Mesodermal cell (in vitro differentiated cells): Measurements from ENCODE around the gene FAM209B. TPM values are rescaled to one million over a fixed set of nuclear protein-coding genes. Genes with fewer than 3 reads are reported as not detected.
A peak's percentile ranks its signal among the peaks of the same experiment; 100 is the strongest.
"Not testable (repeated sequence)": the region's sequence is repeated elsewhere in the genome, so short reads cannot be mapped to it uniquely, and the experiment has no call there.

Experiments
- H3K27ac ChIP-seq: 2 replicates; pipeline ENCODE4 v1.7.0; 2013; ENCODE audit warnings: mild to moderate bottlenecking, low read depth, low read length, moderate library complexity; ENCODE audit not compliant: severe bottlenecking
- H3K36me3 ChIP-seq: 2 replicates; pipeline ENCODE4 v1.7.1; 2013; ENCODE audit warnings: mild to moderate bottlenecking, low read length, moderate library complexity; ENCODE audit not compliant: control insufficient read depth, insufficient read depth
- H3K4me1 ChIP-seq: one replicate; pipeline ENCODE4 v1.7.1; 2013; ENCODE audit warnings: mild to moderate bottlenecking, low read length; ENCODE audit not compliant: insufficient read depth, control insufficient read depth, poor library complexity, severe bottlenecking
- H3K4me3 ChIP-seq: 2 replicates; pipeline ENCODE4 v1.7.0; 2013; ENCODE audit warnings: low read length, control low read depth, mild to moderate bottlenecking; ENCODE audit not compliant: insufficient read depth, poor library complexity, severe bottlenecking; ENCODE audit errors: extremely low read depth
- H3K9me3 ChIP-seq: 2 replicates; pipeline ENCODE4 v1.7.1; 2013; ENCODE audit warnings: mild to moderate bottlenecking, low read length, moderate library complexity; ENCODE audit not compliant: control insufficient read depth
- WGBS, 2 experiments: methylation state at CpG; one replicate each; pipeline ENCODE4 v1.1.5; 2013; ENCODE audit warnings: missing lambda C conversion rate in 2 of 2; ENCODE audit not compliant: insufficient coverage in 2 of 2; 5-methylcytosine and 5-hydroxymethylcytosine counted together
- polyA plus RNA-seq, 2 experiments: library from polyadenylated mRNA; stranded (reverse); fragments of 50-300 nt; gene quantifications; one replicate each; pipeline ENCODE4 v1.2.3, GENCODE V29; 2013

The FAM209B gene
- polyA plus RNA-seq (2013, experiment 1 of 2) = 0.81 TPM
- polyA plus RNA-seq (2013, experiment 2 of 2) = 0.66 TPM

DNA sequence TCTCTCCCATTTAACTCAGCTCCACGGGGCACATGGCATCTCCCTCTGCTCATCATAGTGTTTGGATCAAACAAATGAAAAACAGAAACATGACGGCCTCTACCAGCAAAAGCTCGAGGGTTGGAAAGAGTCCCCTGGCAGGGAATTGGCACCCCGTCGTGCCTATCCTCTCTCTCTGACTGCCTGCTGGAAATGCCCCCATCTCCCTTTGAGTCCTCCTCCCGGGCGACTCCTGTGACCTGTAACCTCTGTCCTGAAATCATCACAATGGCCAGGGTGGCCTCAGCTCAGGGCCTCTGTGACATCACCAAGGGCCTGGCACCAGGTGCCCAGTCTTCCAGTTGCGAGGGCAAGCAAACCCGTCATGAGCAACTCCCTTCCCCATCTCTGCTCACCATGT lies at the start of gene FAM209B:
Gene FAM209B (plus strand): TSS at position 301 of the 400 bp plus-strand sequence. CDS start 96 bp downstream, at position 397.
- not testable (repeated sequence) for H3K36me3 ChIP-seq, H3K27ac ChIP-seq, H3K9me3 ChIP-seq, H3K4me1 ChIP-seq, H3K4me3 ChIP-seq
- 92% methylated on average over 5 to 7 of the region's 9 CpGs for whole genome bisulfite sequencing, 2 experiments

DNA sequence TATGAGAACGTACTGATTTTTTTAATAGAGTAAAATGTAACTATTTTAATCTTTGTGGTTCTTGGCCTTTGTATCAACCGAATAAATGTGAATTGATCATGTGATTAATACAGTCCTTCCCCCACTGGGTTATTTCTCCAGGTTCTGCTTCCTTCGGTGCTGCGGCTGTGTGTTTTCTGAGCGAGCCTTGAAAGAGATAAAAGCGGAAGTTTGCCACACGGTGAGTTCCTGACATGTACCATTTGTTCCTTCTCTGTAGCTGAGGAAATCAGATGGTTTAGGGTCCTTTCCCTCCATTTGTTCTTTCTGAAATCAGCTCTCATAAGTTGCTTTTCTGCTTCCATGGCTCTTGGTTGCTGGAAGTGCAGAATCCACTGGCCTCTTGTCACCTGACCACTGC lies 49.1 kb upstream of the FAM209B start:
- H3K9me3 ChIP-seq = no peaks in the 10 kb centered on the region
- H3K4me3 ChIP-seq = no peak overlapping the region
- peaks cover 73% of the 10 kb centered on the region for H3K36me3 ChIP-seq
- WGBS, 2 experiments = 86 to 92% methylated on average over 5 of the region's 7 CpGs
- H3K27ac ChIP-seq = no peak overlapping the region
- H3K4me1 ChIP-seq = no peaks in the 10 kb centered on the region

DNA sequence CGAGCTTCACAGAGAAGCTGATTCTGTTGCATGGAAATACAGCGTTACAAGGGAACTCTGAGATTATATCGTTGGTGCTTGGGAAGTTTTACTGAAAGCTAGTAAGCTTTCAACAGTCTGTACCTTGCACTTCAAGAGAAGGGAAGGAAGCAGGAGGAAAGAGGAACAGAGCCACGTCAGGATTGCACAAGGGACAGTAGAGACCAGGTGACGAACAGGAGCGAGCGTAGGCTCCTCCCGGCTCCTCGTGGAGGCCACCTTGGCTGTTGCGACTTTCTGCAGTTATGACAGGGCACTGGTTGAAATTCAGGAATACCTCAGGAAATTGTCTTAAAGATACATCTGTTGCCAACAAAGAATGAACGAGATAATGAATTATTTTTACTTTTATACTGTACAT lies 45.8 kb upstream of the FAM209B start:
- H3K4me1 ChIP-seq = no peaks in the 10 kb centered on the region
- no peak overlapping the region for H3K27ac ChIP-seq
- H3K36me3 ChIP-seq = peaks cover 68% of the 10 kb centered on the region
- no peak overlapping the region for H3K4me3 ChIP-seq
- WGBS, 2 experiments = 96 to 98% methylated on average over 9 of the region's 11 CpGs
- no peaks in the 10 kb centered on the region for H3K9me3 ChIP-seq

DNA sequence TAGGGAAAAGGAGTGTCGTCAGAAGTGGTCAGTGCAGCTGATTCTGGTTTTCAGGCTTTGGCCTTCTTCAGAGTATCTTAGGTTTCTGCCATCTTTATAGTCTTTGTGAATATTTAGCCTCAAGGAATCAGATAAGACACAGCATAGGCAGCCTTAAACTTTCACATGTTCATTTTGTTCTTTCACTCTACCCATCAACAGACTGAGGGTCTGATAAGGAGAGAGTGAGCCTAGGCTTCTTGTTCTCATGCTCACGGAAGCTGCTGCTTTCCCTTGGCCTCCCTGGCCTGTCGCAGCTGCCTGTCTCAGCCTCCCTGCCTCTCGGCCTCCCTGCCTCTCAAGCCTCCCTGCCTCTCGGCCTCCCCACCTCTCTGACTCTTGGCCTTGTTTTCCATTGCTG lies 44.5 kb upstream of the FAM209B start:
- no peak overlapping the region for H3K4me3 ChIP-seq
- 100% methylated on average over 4 of the region's 5 CpGs for WGBS, 2 experiments
- no peak overlapping the region for H3K27ac ChIP-seq
- no peaks in the 10 kb centered on the region for H3K4me1 ChIP-seq
- peaks cover 62% of the 10 kb centered on the region for H3K36me3 ChIP-seq
- no peaks in the 10 kb centered on the region for H3K9me3 ChIP-seq

GRCh38 chr20:56501116-56501515 lies 31.9 kb upstream of the FAM209B start:
- Histone ChIP-seq H3K36me3 (peaks cover 42% of the 10 kb centered on the region), H3K9me3 (no peaks in the 10 kb centered on the region), H3K27ac (no peak overlapping the region), H3K4me1 (peaks cover 7% of the 10 kb centered on the region), H3K4me3 (no peak overlapping the region)
- no CpG with 5 or more reads among the region's 1 CpG for WGBS, 2 experiments

- peaks cover 7% of the 10 kb centered on the region for H3K4me1 ChIP-seq
- H3K4me3 ChIP-seq = no peak overlapping the region
- no peaks in the 10 kb centered on the region for H3K9me3 ChIP-seq
- WGBS, 2 experiments = 89 to 98% methylated on average over 4 to 6 of the region's 8 CpGs
- peaks cover 23% of the 10 kb centered on the region for H3K36me3 ChIP-seq
- H3K27ac ChIP-seq = no peak overlapping the region
Observed at GRCh38 chr20:56503916-56504315, 29.1 kb upstream of the FAM209B start.

DNA sequence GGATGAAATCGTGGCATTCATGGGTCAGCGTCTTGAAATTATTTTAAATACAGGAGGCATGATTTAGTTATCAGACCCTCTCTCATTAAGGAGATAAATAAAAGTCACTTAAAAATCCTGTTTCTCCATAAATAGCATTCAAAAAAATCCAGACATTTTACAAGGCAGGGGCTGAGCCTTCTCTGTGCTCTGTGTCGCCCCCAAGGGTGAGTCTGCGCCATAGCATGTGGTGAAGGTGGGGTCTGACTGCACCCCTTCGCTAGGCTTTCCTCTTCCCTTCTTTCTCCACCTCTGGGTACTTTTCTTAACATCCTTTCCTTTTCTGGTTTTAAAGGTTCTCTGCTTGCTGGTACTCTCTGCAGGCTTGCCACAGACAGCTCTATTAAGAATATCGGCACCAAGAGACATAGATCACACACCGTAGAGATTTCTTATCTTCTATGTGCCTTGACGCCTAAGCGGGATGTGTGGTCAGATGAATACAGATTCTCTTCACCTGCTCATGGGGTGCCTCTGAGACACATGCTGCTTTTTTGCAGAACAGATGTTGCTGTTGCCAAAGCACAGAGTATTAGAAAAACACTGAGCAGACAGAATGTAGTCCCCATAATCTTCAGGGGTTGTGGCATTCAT lies 28.6 kb upstream of the FAM209B start:
- H3K9me3 ChIP-seq = no peaks in the 10 kb centered on the region
- peaks cover 22% of the 10 kb centered on the region for H3K36me3 ChIP-seq
- H3K4me1 ChIP-seq = peaks cover 7% of the 10 kb centered on the region
- H3K4me3 ChIP-seq = no peak overlapping the region
- H3K27ac ChIP-seq = no peak overlapping the region
- WGBS, 2 experiments = 81 to 100% methylated on average over 5 to 6 of the region's 9 CpGs

DNA sequence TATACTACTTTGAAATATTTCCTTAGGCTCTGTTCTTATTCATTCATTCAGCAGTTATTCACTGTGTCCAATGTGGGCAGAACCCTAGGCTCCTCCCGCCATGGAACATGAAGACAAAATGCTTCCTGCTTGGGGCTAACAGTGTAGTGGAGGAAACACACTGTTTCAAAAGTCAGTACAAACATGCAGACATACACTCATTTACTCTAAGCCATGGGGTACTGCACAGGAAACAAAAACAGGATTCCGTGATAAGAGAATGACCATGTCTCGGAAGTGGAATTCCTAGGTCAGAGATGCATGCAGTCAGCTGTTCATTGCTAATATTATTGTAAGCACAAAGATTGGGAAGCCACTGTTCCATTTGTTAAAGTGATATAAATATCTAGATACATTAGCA lies 26.9 kb upstream of the FAM209B start:
- Histone ChIP-seq H3K9me3 (no peaks in the 10 kb centered on the region), H3K4me1 (peaks cover 7% of the 10 kb centered on the region), H3K36me3 (peaks cover 24% of the 10 kb centered on the region), H3K4me3 (no peak overlapping the region), H3K27ac (no peak overlapping the region)
- 80 to 100% methylated on average over 2 to 3 of the region's 3 CpGs for WGBS, 2 experiments

GRCh38 chr20:56511926-56512325 lies 21.1 kb upstream of the FAM209B start:
- no peak overlapping the region for H3K4me3 ChIP-seq
- H3K27ac ChIP-seq = no peak overlapping the region
- H3K36me3 ChIP-seq = peaks cover 43% of the 10 kb centered on the region
- WGBS, 2 experiments = 97 to 98% methylated on average over 8 to 10 of the region's 10 CpGs
- H3K4me1 ChIP-seq = peaks cover 11% of the 10 kb centered on the region
- H3K9me3 ChIP-seq = no peaks in the 10 kb centered on the region

GRCh38 chr20:56513161-56514150 lies 19.6 kb upstream of the FAM209B start:
- H3K27ac ChIP-seq = peak overlapping the region; percentile 36
- H3K4me1 ChIP-seq = peaks cover 11% of the 10 kb centered on the region

More at GRCh38 chr20:56513161-56514150, 19.6 kb upstream of the FAM209B start:
- WGBS, 2 experiments = 93 to 95% methylated on average over 22 of the region's 22 CpGs
- H3K9me3 ChIP-seq = peaks cover 3% of the 10 kb centered on the region
- H3K36me3 ChIP-seq = peaks cover 55% of the 10 kb centered on the region
- H3K4me3 ChIP-seq = no peak overlapping the region
